K562 (cell line): ENCODE data around the gene S100A9. TPM values are rescaled to one million over a fixed set of nuclear protein-coding genes. Genes with fewer than 3 reads are reported as not detected.

Source experiments
- ATAC-seq: fragments of 200-7000 bp; cut with Tn5 transposase; 3 replicates; pipeline ENCODE4 v1.9.1; 2020; ENCODE audit warnings: moderate library complexity
- BruUV-seq: library from RNA; stranded (reverse); fragments of 400-500 nt; replicated peaks from 2 replicates; lab custom pipeline; 2021; lab: Mats Ljungman, UMichigan
- CTCF ChIA-PET: fragments of 300-600 bp; formaldehyde crosslinking; extraction: SDS; loops from one replicate; lab custom pipeline; 2021; ENCODE audit warnings: low intra/inter-chr PET ratio; lab: Yijun Ruan, JAX
- POLR2A ChIA-PET: fragments of 300-600, 350-650 bp; sonication (Branson Sonifier 250); formaldehyde crosslinking; extraction: SDS; loops from one replicate; lab custom pipeline; 2021; ENCODE audit warnings: antibody characterized with exemption, inconsistent platforms; lab: Yijun Ruan, JAX
- DNase-seq, 4 experiments: peaks; one replicate each; pipeline versions ENCODE4 v3.0.0 to v3.0.0-alpha.2; 2011 to 2018; ENCODE audit warnings: low spot score in 3 of 4, mixed read lengths in 3 of 4; ENCODE audit errors: extremely low read depth in 1 of 4
- FAIRE-seq: peaks from 2 replicates; lab custom pipeline; 2011; peaks lifted over from hg19 to GRCh38; lab: Jason Lieb, UNC
- H2AFZ ChIP-seq: 2 replicates; pipeline ENCODE4 v1.6.0; 2011; ENCODE audit warnings: low read depth, low read length, control low read depth, inconsistent platforms
- H3K27ac ChIP-seq: fragments of 200-600 bp; 3 replicates; pipeline ENCODE4 v1.8.0; 2011; ENCODE audit warnings: low read depth, mild to moderate bottlenecking, control low read depth, inconsistent platforms, low read length, moderate library complexity, mixed read lengths; ENCODE audit errors: extremely low read depth
- H3K27me3 ChIP-seq, 2 experiments: fragments of 300-600 bp in 1 of 2; 2 replicates in 1 of 2; 3 replicates in 1 of 2; pipeline versions ENCODE4 v1.6.0 to v1.8.0; 2011; ENCODE audit warnings: inconsistent platforms in 2 of 2, low read length in 2 of 2, mild to moderate bottlenecking in 1 of 2, mixed read lengths in 1 of 2, moderate library complexity in 1 of 2; ENCODE audit not compliant: control insufficient read depth in 2 of 2, insufficient read depth in 2 of 2
- H3K36me3 ChIP-seq: fragments of 300-600 bp; 3 replicates; pipeline ENCODE4 v1.8.0; 2011; ENCODE audit warnings: mild to moderate bottlenecking, low read length, inconsistent platforms; ENCODE audit not compliant: control insufficient read depth, insufficient read depth
- H3K4me1 ChIP-seq, 2 experiments: fragments of 200-600 bp in 1 of 2; replicated peaks in 1 of 2; 2 replicates in 1 of 2; 3 replicates in 1 of 2; pipeline versions ENCODE4 v1.5.1 to v1.8.0; 2011; ENCODE audit warnings: inconsistent platforms in 2 of 2, low read length in 2 of 2, mild to moderate bottlenecking in 1 of 2, mixed read lengths in 1 of 2, moderate library complexity in 1 of 2; ENCODE audit not compliant: control insufficient read depth in 2 of 2, insufficient read depth in 2 of 2
- H3K4me2 ChIP-seq: 2 replicates; pipeline ENCODE4 v1.6.1; 2011; ENCODE audit warnings: low read length, control low read depth, inconsistent platforms, mixed read lengths; ENCODE audit not compliant: insufficient read depth
- H3K4me3 ChIP-seq: fragments of 200-600 bp; sonication (generic), shearing (Covaris generic); 2 replicates; pipeline ENCODE4 v1.5.1; 2016; ENCODE audit warnings: control low read depth, inconsistent platforms
- H3K79me2 ChIP-seq: fragments of 200-600 bp; 3 replicates; pipeline ENCODE4 v1.8.0; 2011; ENCODE audit warnings: low read length, inconsistent platforms; ENCODE audit not compliant: control insufficient read depth, insufficient read depth
- H3K9ac ChIP-seq, 2 experiments: 2 replicates each; pipeline versions ENCODE4 v1.6.0 to v1.6.1; 2011; ENCODE audit warnings: low read depth in 2 of 2, low read length in 2 of 2, control low read depth in 1 of 2, inconsistent platforms in 1 of 2, mild to moderate bottlenecking in 1 of 2, mixed read lengths in 1 of 2; ENCODE audit not compliant: insufficient read depth in 1 of 2
- H3K9me1 ChIP-seq: one replicate; pipeline ENCODE4 v1.6.0; 2011; ENCODE audit warnings: inconsistent platforms, mild to moderate bottlenecking, low read length, moderate library complexity; ENCODE audit not compliant: control insufficient read depth, insufficient read depth
- H3K9me3 ChIP-seq: replicated peaks from 2 replicates; pipeline ENCODE4 v1.5.1; 2011; ENCODE audit warnings: low read depth, low read length, inconsistent platforms; ENCODE audit not compliant: control insufficient read depth, insufficient read depth
- H4K20me1 ChIP-seq: replicated peaks from 2 replicates; pipeline ENCODE4 v1.6.1; 2011; ENCODE audit warnings: low read length, inconsistent platforms, mixed read lengths; ENCODE audit not compliant: control insufficient read depth, insufficient read depth
- BCLAF1 ChIP-seq, 2 experiments: fragments of 450-650 bp in 1 of 2; IDR thresholded peaks; 2 replicates each; pipeline ENCODE4 v1.6.1; 2011 to 2017; ENCODE audit warnings: low read depth in 2 of 2, antibody characterized with exemption in 1 of 2, borderline replicate concordance in 1 of 2, low read length in 1 of 2, mild to moderate bottlenecking in 1 of 2, mixed read lengths in 1 of 2; ENCODE audit not compliant: control insufficient read depth in 1 of 2
- DACH1 ChIP-seq: fragments of 450-650 bp; IDR thresholded peaks from 2 replicates; pipeline ENCODE4 v1.6.1; 2018; ENCODE audit not compliant: partially characterized antibody
- ESRRB ChIP-seq: fragments of 250-450 bp; sonication (Bioruptor Pico); IDR thresholded peaks from 2 replicates; pipeline ENCODE4 v1.5.0; 2020; ENCODE audit warnings: mild to moderate bottlenecking, moderate library complexity, borderline replicate concordance
- FOXA1 ChIP-seq: fragments of 450-650 bp; IDR thresholded peaks from 2 replicates; pipeline ENCODE4 v1.6.1; 2016; ENCODE audit warnings: mild to moderate bottlenecking, borderline replicate concordance
- HMG20B ChIP-seq: fragments of 250-450 bp; sonication (Bioruptor Pico); IDR thresholded peaks from 2 replicates; pipeline ENCODE4 v1.5.0; 2021; ENCODE audit warnings: mild to moderate bottlenecking
- MTA3 ChIP-seq: fragments of 450-650 bp; formaldehyde crosslinking; IDR thresholded peaks from 2 replicates; pipeline ENCODE4 v1.6.1; 2017; ENCODE audit warnings: mild to moderate bottlenecking, borderline replicate concordance
- MXD1 ChIP-seq: fragments of 250-450 bp; sonication (Bioruptor Pico); IDR thresholded peaks from 2 replicates; pipeline ENCODE4 v1.8.0; 2021; ENCODE audit warnings: borderline replicate concordance, mild to moderate bottlenecking, moderate library complexity; ENCODE audit not compliant: poor library complexity, severe bottlenecking
- NCOR1 ChIP-seq: fragments of 450-650 bp; IDR thresholded peaks from 2 replicates; pipeline ENCODE4 v1.6.1; 2016; ENCODE audit warnings: mild to moderate bottlenecking, moderate library complexity
- NR1H2 ChIP-seq: sonication (generic); formaldehyde crosslinking; IDR thresholded peaks from 2 replicates; pipeline ENCODE4 v1.4.0; 2020; ENCODE audit warnings: mild to moderate bottlenecking, missing genetic modification reagents
- POLR2AphosphoS2 ChIP-seq: IDR thresholded peaks from 2 replicates; pipeline ENCODE4 v1.6.1; 2012; ENCODE audit warnings: low read length, improper control_type of control experiment
- PRPF4 ChIP-seq: fragments of 200-400 bp; formaldehyde crosslinking; IDR thresholded peaks from one replicate; pipeline ENCODE4 v1.6.1; 2017; ENCODE audit warnings: low read length, low read depth, mild to moderate bottlenecking; ENCODE audit not compliant: insufficient read depth, poor library complexity, severe bottlenecking
- PTTG1 ChIP-seq: fragments of 450-650 bp; IDR thresholded peaks from 2 replicates; pipeline ENCODE4 v1.6.1; 2016; ENCODE audit warnings: low read depth, mild to moderate bottlenecking, missing genetic modification characterization, missing compliant biosample characterization
- PURB ChIP-seq: sonication (generic); formaldehyde crosslinking; IDR thresholded peaks from 2 replicates; pipeline ENCODE4 v1.9.0; 2021; ENCODE audit warnings: low read depth, mild to moderate bottlenecking, missing genetic modification reagents
- SLC30A9 ChIP-seq: fragments of 250-450 bp; sonication (Bioruptor Pico); IDR thresholded peaks from 2 replicates; pipeline ENCODE4 v1.8.0; 2022; ENCODE audit warnings: mild to moderate bottlenecking, moderate library complexity
- ZBTB43 ChIP-seq: sonication (generic); formaldehyde crosslinking; IDR thresholded peaks from 2 replicates; pipeline ENCODE4 v1.8.0; 2023; ENCODE audit warnings: mild to moderate bottlenecking, missing genetic modification reagents
- ZBTB9 ChIP-seq: fragments of 450-650 bp; formaldehyde crosslinking; IDR thresholded peaks from 2 replicates; pipeline ENCODE4 v1.4.0; 2020; ENCODE audit warnings: mild to moderate bottlenecking, moderate library complexity
- ZNF232 ChIP-seq: sonication (generic); formaldehyde crosslinking; IDR thresholded peaks from 2 replicates; pipeline ENCODE4 v1.8.0; 2022; ENCODE audit warnings: mild to moderate bottlenecking, missing genetic modification reagents
- ZNF24 ChIP-seq: fragments of 450-650 bp; IDR thresholded peaks from 2 replicates; pipeline ENCODE4 v1.6.1; 2016
- WGBS: fragments of 100-300 bp; shearing (Covaris generic); methylation state at CpG from one replicate; pipeline ENCODE4 v1.1.6; 2016; ENCODE audit warnings: low coverage, mixed read lengths; ENCODE audit not compliant: insufficient coverage; ENCODE audit errors: missing lambda C conversion rate; 5-methylcytosine and 5-hydroxymethylcytosine counted together
- in situ Hi-C: fragments of 300-500 bp; cut with MboI; formaldehyde crosslinking; loops from 4 replicates; pipeline ENCODE4 v1.15.0; 2018; ENCODE audit warnings: inconsistent platforms, mixed read lengths
- intact Hi-C: fragments of 100-400 bp; cut with micrococcal nuclease; formaldehyde crosslinking; loops from 2 replicates; pipeline ENCODE4 v1.14.2; 2022
- polyA plus RNA-seq, 8 experiments: library from polyadenylated mRNA; depleted of rRNA in 4 of 8; stranded (reverse) in 5 of 8; unstranded in 3 of 8; fragments of >200 nt; fragmentation: Nextera tagmentation in 2 of 8; fragmentation: Illumina TruSeq in 1 of 8; extraction: Ambion mirVana in 2 of 8; extraction: Trizol in 1 of 8; gene quantifications; 2 replicates each; pipeline versions ENCODE4 v1.2.1 to v1.2.3, GENCODE V29; 2011 to 2014; ENCODE audit warnings: inconsistent platforms in 1 of 8, missing spikeins in 1 of 8
- total RNA-seq, 7 experiments: library from RNA; depleted of rRNA in 6 of 7; stranded (reverse); fragments of >200 nt in 6 of 7; fragmentation: Illumina TruSeq in 2 of 7; extraction: Trizol in 2 of 7; gene quantifications; 2 replicates each; pipeline versions ENCODE4 v1.2.1 to v1.2.3, GENCODE V29; 2011 to 2021; ENCODE audit warnings: low replicate concordance in 1 of 7

The S100A9 gene
- total and polyA plus RNA-seq, 9 of the 15 experiments (the other 6 are each of a cell fraction or from before 2014, with no cell fraction given) = 0.80 TPM; not detected in 8

GRCh38 chr1:153367090-153367489 lies 9.4 kb downstream of the S100A9 start:
- Histone ChIP-seq H3K4me2 (no peak overlapping the region), H3K27me3 (peaks cover 3 to 34% of the 10 kb centered on the region in 2 experiments; a peak in 3 of 5 replicates), H3K4me3 (no peak overlapping the region), H3K9me1 (no peaks in the 10 kb centered on the region), H3K9me3 (no peaks in the 10 kb centered on the region), H3K4me1 (no peaks in the 10 kb centered on the region), H3K27ac (no peak overlapping the region), H3K79me2 (no peaks in the 10 kb centered on the region), H2AFZ (no peak overlapping the region), H3K36me3 (no peaks in the 10 kb centered on the region), H4K20me1 (no peaks in the 10 kb centered on the region), H3K9ac (no peak overlapping the region)
- no peak for DNase-seq
- CTCF ChIA-PET = no interaction called here
- FAIRE-seq = no peak
- BruUV-seq = no TSS peak
- 0% methylated on average over 1 of the region's 2 CpGs for WGBS
- ATAC-seq = no peak
- in situ Hi-C loops (no loop called here), intact Hi-C loops (no loop called here)
- POLR2A ChIA-PET = interaction anchor here (1.3 kb wide), 1 partner anchor 10 kb away, joined by 4 read pairs; the partner anchor contains the start of gene S100A9
- TF ChIP-seq ZBTB43 (CRISPR knock-in tag) = no peak
- TF ChIP-seq ZNF232 (CRISPR knock-in tag) = no peak
- TF ChIP-seq NR1H2 (CRISPR knock-in tag) = no peak
- TF ChIP-seq PURB (CRISPR knock-in tag) = no peak
- TF ChIP-seq DACH1 = no peak
- no peak for TF ChIP-seq POLR2AphosphoS2
- no peak for TF ChIP-seq MTA3
- no peak for TF ChIP-seq PTTG1 (tag)
- TF ChIP-seq PRPF4 = no peak
- TF ChIP-seq FOXA1 = no peak
- TF ChIP-seq ZBTB9 (CRISPR knock-in tag) = no peak
- TF ChIP-seq ESRRB (CRISPR knock-in tag) = no peak
- no peak for TF ChIP-seq BCLAF1 (IDR thresholded peaks at IDR 0.05; ENCODE audit: borderline replicate concordance in 1 of 2, control insufficient read depth in 1 of 2, low read depth in 2 of 2, low read length in 1 of 2)
- no peak for TF ChIP-seq SLC30A9 (CRISPR knock-in tag)
- TF ChIP-seq NCOR1 = no peak
- TF ChIP-seq HMG20B (CRISPR knock-in tag) = no peak
- no peak for TF ChIP-seq ZNF24
- TF ChIP-seq MXD1 (CRISPR knock-in tag) = no peak
